Lower leg skin (tissue), 4 donors: ENCODE measurements around the gene ASPSCR1. TPM values are rescaled to one million over a fixed set of nuclear protein-coding genes. Genes with fewer than 3 reads are reported as not detected.

ENCODE experiments used
- DNase-seq, 2 donors: peaks; one replicate each; pipeline ENCODE4 v3.0.0-alpha.2; 2019; ENCODE audit warnings: low spot score in 2 of 2
- H3K4me3 ChIP-seq: fragments of 200-600 bp; sonication (generic); 2 replicates; pipeline ENCODE4 v1.5.1; 2017; ENCODE audit warnings: mild to moderate bottlenecking, low read depth; ENCODE audit not compliant: poor library complexity, severe bottlenecking
- POLR2A ChIP-seq, 2 donors: fragments of 450-650 bp; IDR thresholded peaks; one replicate each; pipeline ENCODE4 v1.6.1; 2016 to 2017; ENCODE audit warnings: antibody characterized with exemption in 2 of 2, mild to moderate bottlenecking in 1 of 2, moderate library complexity in 1 of 2
- WGBS, 2 donors: methylation state at CpG; one replicate each; pipeline ENCODE4 v1.1.5; 2018; 5-methylcytosine and 5-hydroxymethylcytosine counted together
- intact Hi-C: fragments of 100-400 bp; cut with DNase I; formaldehyde crosslinking; loops from one replicate; pipeline ENCODE4 v1.15.0; 2023; ENCODE audit warnings: low total_unique reads
- total RNA-seq, 4 donors: library from RNA; depleted of rRNA; stranded (reverse); fragments of >200 nt; gene quantifications; one replicate each; pipeline ENCODE4 v1.1.0, GENCODE V29; 2016
- TF ChIP-seq, protein P1 (sequence below), 3 donors: fragments of 450-650 bp; IDR thresholded peaks; one replicate each; pipeline ENCODE4 v1.5.1; 2016; ENCODE audit warnings: antibody characterized with exemption in 3 of 3, mild to moderate bottlenecking in 3 of 3, moderate library complexity in 2 of 3

The ASPSCR1 gene
- total RNA-seq, 4 donors from 2014 or later: 24.0 to 31.5 (median 27.4) TPM

DNA sequence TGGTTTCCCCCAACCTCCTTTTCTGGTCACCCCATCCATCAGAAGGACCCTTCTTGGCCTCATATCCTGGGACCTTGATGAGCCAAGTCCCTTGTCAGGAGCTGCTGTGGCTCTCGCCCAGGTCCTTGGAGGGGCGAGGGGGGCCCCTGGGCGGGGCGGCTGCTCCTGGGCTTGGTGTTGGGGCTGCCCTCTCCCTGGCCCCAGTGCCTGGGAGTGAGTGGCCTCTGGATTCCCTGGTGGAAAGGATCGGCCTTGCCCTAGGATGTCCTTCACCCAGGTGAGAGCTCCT, 10.2 kb upstream of the ASPSCR1 start:
- TF ChIP-seq POLR2A (IDR thresholded peaks at IDR 0.05): no peak
- TF ChIP-seq, protein P1, sequence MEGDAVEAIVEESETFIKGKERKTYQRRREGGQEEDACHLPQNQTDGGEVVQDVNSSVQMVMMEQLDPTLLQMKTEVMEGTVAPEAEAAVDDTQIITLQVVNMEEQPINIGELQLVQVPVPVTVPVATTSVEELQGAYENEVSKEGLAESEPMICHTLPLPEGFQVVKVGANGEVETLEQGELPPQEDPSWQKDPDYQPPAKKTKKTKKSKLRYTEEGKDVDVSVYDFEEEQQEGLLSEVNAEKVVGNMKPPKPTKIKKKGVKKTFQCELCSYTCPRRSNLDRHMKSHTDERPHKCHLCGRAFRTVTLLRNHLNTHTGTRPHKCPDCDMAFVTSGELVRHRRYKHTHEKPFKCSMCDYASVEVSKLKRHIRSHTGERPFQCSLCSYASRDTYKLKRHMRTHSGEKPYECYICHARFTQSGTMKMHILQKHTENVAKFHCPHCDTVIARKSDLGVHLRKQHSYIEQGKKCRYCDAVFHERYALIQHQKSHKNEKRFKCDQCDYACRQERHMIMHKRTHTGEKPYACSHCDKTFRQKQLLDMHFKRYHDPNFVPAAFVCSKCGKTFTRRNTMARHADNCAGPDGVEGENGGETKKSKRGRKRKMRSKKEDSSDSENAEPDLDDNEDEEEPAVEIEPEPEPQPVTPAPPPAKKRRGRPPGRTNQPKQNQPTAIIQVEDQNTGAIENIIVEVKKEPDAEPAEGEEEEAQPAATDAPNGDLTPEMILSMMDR (IDR thresholded peaks at IDR 0.05): no peak
- WGBS, 2 donors: 30 to 36% methylated on average over 5 of the region's 5 CpGs
- H3K4me3 ChIP-seq: no peak overlapping the region
- intact Hi-C loops: no loop called here
- DNase-seq: no peak

DNA sequence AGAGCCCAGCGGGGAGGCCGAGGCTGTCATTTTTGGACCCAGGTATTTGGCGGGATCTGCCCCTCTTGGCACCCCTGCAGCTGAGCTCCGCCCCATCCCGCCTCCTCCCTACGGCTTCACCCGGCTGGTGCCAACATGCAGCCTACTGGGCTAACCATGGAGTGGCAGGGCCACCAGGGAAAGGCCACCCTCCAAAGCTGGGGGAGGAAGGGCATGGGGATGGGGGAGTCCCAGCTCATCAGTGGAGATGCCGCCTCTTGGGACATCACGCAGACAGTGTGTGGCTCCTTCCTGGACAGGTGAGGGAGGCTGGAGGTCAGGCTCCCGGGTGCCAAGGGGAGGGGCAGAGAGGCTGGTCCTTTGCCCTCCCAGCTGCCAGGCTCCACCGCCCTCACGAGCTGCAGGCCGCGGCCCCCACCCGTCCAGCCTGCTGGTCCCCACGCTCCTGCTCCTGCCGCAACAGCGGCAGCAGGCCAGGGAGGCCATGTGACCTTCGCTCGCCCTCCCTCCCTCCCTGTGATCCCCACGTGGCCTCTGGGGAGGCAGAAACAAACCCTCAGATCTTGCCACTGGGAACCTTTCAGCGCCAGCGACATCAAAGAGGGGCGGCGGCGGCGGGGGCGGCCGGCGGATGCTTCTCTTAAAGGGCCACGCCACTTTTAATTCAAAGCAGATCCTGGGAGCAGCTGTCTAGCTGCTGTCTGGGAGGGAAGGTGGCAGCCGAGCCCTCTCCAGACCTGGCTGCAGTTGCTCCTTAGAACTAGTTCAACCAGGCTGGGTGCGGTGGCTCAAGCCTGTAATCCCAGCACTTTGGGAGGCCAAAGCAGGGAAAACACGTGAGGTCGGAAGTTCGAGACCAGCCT, 9.7 kb upstream of the ASPSCR1 start:
- no peak overlapping the region for H3K4me3 ChIP-seq
- 7 to 9% methylated on average over 35 of the region's 36 CpGs for WGBS, 2 donors
- DNase-seq: peak; percentile 78 to 95
- TF ChIP-seq POLR2A (IDR thresholded peaks at IDR 0.05): no peak
- TF ChIP-seq, protein P1 (IDR thresholded peaks at IDR 0.05): no peak
- intact Hi-C loops: no loop called here

DNA sequence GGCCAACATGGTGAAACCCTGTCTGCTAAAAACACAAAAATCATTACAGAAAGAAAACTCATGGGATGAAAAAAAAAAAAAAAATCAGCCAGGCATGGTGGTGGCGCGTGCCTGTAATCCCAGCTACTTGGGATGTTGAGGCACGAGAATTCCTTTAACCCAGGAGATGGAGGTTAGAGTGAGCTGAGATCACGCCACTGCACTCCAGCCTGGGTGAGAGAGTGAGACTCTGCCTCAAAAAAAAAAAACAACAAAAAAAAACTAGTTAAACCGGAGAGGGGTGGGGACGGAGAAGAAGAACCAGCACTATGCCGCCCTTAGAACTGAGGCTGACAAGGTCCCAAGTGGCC, 9.1 kb upstream of the ASPSCR1 start:
- no peak for TF ChIP-seq POLR2A (IDR thresholded peaks at IDR 0.05)
- TF ChIP-seq, protein P1 (IDR thresholded peaks at IDR 0.05): no peak
- 31 to 36% methylated on average over 7 of the region's 7 CpGs for WGBS, 2 donors
- intact Hi-C loops: no loop called here
- DNase-seq: no peak
- no peak overlapping the region for H3K4me3 ChIP-seq

DNA sequence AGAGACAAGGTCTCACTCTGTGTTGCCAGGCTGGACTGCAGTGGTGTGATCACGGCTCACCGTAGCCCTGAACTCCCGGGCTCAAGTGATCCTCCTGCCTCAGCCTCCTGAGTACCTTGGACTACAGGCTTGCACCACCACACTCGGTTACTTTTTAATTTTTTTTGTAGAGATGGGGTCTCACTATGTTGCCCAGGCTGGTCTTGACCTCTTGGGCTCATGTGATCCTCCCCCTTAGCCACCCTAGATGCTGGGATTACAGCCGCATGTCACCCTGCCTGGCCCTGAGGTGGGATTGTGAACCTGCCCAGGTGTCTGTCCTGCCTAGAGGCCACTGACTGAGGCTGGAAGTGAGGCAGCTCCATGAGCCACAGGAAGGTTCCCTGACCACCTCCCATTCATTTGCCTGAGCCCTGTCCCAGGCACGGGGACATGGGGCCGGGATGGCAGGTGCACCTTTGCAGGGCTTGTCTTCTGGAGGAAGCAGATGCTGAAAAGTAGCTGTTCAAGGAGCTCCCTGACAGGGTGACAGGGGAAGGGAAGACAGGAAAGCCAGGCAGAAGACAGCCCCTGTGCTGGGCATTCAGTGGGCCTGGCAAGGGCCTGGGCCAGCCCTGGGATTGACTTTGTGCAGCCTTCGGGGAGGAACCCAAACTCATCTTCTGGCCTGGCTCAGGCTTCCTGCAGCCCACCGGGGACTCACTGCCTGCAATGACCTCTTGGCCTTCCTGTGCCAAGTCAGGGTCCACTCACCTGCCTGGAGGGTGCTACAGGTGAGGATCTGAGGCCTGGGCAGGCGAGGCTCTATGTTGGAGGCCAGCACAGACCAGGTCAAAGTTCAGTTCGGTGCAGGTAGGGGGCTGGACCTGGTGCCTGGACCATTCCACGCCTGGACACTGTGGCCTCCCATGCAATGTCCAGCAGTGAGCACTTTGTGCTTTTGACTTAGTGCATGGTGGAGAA, 8.3 kb upstream of the ASPSCR1 start:
- 75 to 88% methylated on average over 12 of the region's 12 CpGs for WGBS, 2 donors
- no peak for DNase-seq
- intact Hi-C loops: no loop called here
- TF ChIP-seq, protein P1 (IDR thresholded peaks at IDR 0.05): no peak
- TF ChIP-seq POLR2A (IDR thresholded peaks at IDR 0.05): no peak
- no peak overlapping the region for H3K4me3 ChIP-seq

DNA sequence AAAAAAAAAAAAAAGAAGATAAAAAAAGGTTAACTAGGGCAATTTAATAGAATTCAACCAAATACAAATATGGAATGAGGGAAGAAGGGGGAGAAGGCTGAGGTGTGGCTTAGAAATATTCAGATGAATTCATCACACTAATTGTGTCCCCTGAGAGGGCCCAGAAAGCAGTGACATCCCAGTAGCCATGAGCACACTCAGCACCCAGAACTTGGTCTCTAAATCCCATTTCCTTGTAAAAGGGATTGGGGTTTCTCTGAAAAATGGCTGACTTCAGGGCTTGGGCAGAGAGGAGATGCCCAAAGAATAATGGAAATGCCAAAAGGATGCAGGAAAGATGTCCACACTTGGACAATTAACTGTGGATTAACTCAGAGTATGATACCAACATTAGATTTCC, 4.0 kb upstream of the ASPSCR1 start:
- no peak for DNase-seq
- H3K4me3 ChIP-seq: no peak overlapping the region
- intact Hi-C loops: no loop called here
- TF ChIP-seq POLR2A (IDR thresholded peaks at IDR 0.05): no peak
- TF ChIP-seq, protein P1 (IDR thresholded peaks at IDR 0.05): no peak
